Thyroid gland (tissue), 4 donors: ENCODE measurements around the gene NXN. TPM values are rescaled to one million over a fixed set of nuclear protein-coding genes. Genes with fewer than 3 reads are reported as not detected.

Source experiments
- DNase-seq, 2 donors: peaks; one replicate each; pipeline ENCODE4 v3.0.0-alpha.2; 2019
- H3K27ac ChIP-seq, 3 donors: fragments of 200-600 bp; sonication (generic); 1 replicate in 2 of 3; 2 replicates in 1 of 3; pipeline ENCODE4 v1.5.1; 2016 to 2019; ENCODE audit warnings: mild to moderate bottlenecking in 1 of 3, moderate library complexity in 1 of 3
- H3K27me3 ChIP-seq: fragments of 200-600 bp; sonication (generic); one replicate; pipeline ENCODE4 v1.5.1; 2019
- H3K36me3 ChIP-seq, 2 donors: fragments of 200-600 bp; sonication (generic); one replicate each; pipeline ENCODE4 v1.5.1; 2016 to 2019
- H3K4me1 ChIP-seq, 2 donors: fragments of 200-600 bp; sonication (generic); one replicate each; pipeline ENCODE4 v1.5.1; 2017 to 2019
- H3K4me3 ChIP-seq, 3 donors: fragments of 200-600 bp; sonication (generic); replicated peaks in 1 of 3; 1 replicate in 2 of 3; 2 replicates in 1 of 3; pipeline ENCODE4 v1.5.1; 2016; ENCODE audit warnings: mild to moderate bottlenecking in 1 of 3
- H3K9me3 ChIP-seq: fragments of 200-600 bp; sonication (generic); one replicate; pipeline ENCODE4 v1.5.1; 2017
- CTCF ChIP-seq, 6 experiments: fragments of 200-600 bp in 3 of 6; fragments of 450-650 bp in 3 of 6; sonication (generic) in 3 of 6; IDR thresholded peaks; one replicate each; pipeline ENCODE4 v1.5.1; 2016 to 2019; ENCODE audit warnings: antibody characterized with exemption in 6 of 6, mild to moderate bottlenecking in 2 of 6, inconsistent platforms in 1 of 6, moderate library complexity in 1 of 6
- POLR2A ChIP-seq, 2 donors: fragments of 450-650 bp; IDR thresholded peaks; one replicate each; pipeline ENCODE4 v1.6.1; 2017; ENCODE audit warnings: antibody characterized with exemption in 2 of 2, mild to moderate bottlenecking in 2 of 2, moderate library complexity in 1 of 2
- WGBS, 2 donors: methylation state at CpG; one replicate each; pipeline ENCODE4 v1.1.5; 2017; 5-methylcytosine and 5-hydroxymethylcytosine counted together
- intact Hi-C: fragments of 100-400 bp; cut with DNase I; formaldehyde crosslinking; loops from one replicate; pipeline ENCODE4 v1.15.1; 2023
- total RNA-seq, 4 donors: library from RNA; depleted of rRNA; stranded (reverse); fragments of >200 nt; gene quantifications; one replicate each; pipeline ENCODE4 v1.2.3, GENCODE V29; 2016

The NXN gene
- total RNA-seq, 4 donors from 2014 or later = 14.5 to 18.3 (median 17.2) TPM

- no peaks in the 10 kb centered on the region for H3K4me1 ChIP-seq
- no peak overlapping the region for H3K27ac ChIP-seq
- H3K27me3 ChIP-seq = no peaks in the 10 kb centered on the region
- no peaks in the 10 kb centered on the region for H3K36me3 ChIP-seq
- no peaks in the 10 kb centered on the region for H3K9me3 ChIP-seq
- no peak overlapping the region for H3K4me3 ChIP-seq
- DNase-seq = no peak
- TF ChIP-seq POLR2A (IDR thresholded peaks at IDR 0.05) (no peak), CTCF (IDR thresholded peaks at IDR 0.05) (no peak)
- intact Hi-C loops = no loop called here
- 86 to 88% methylated on average over 11 of the region's 11 CpGs for WGBS, 2 donors
Measured at GRCh38 chr17:1018547-1018946, 39.0 kb upstream of the NXN start.

- TF ChIP-seq CTCF (IDR thresholded peaks at IDR 0.05) = no peak
- Histone ChIP-seq H3K27me3 (no peaks in the 10 kb centered on the region), H3K36me3 (peaks cover 10 to 32% of the 10 kb centered on the region in 2 donors), H3K4me3 (no peak overlapping the region), H3K9me3 (no peaks in the 10 kb centered on the region), H3K4me1 (no peaks in the 10 kb centered on the region), H3K27ac (no peak overlapping the region)
- DNase-seq = no peak
- intact Hi-C loops = no loop called here
- 94% methylated on average over 9 of the region's 9 CpGs for WGBS, 2 donors
Measured at GRCh38 chr17:1013729-1014090, 34.1 kb upstream of the NXN start.

- peaks cover 10 to 32% of the 10 kb centered on the region in 2 donors for H3K36me3 ChIP-seq
- WGBS, 2 donors = 78 to 88% methylated on average over 22 to 24 of the region's 30 CpGs
Measured at GRCh38 chr17:1012823-1013728, 33.5 kb upstream of the NXN start.

DNA sequence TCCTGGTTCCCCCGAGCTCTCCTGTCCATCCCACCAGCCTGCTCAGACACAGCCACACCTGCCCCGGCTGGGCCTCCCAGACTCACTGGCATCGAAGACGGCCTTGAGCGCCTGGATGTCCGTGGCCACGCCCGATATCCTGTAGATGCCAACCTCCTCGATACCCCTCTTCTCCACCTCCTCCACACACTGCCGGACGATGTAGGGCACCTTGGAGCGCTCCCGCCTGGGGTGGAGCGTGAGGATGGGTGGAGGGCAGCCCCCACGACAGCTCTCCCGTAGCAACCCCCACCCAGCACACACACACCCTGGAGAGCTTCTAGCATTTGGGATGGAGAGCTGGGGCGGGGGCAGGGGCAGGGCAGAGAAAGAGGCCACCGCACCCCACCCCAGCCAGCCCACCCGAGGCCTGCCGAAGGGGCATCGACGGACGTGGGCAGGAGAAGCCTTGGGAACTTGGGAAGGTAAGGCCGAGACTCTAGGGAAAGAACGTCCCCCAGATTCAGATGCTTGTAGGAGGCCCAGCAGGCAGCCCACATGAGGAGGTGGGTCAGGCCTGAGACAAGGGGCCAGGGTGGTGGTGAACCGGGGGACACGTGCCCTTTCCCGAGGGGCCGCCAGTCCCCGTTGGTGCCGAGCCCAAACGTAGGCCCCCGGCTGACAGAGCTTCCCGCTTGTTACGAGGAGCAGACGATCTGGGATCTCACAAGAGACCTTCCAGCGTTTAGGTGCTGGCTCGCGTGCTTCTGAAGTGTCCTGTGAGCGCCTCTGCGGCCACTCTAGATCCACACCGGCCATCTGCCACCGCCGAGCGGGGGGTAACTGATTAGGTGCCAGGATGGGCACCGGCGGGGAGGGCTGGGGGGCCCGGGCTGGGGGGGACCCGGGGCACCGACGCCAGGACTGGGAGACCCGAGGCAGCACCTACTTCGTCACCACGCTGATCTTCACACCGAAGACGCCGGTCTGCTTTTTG, 32.5 kb upstream of the NXN start:
- Histone ChIP-seq H3K27ac (no peak overlapping the region), H3K36me3 (peaks cover 10 to 32% of the 10 kb centered on the region in 2 donors), H3K4me1 (no peaks in the 10 kb centered on the region), H3K4me3 (no peak overlapping the region), H3K9me3 (no peaks in the 10 kb centered on the region), H3K27me3 (no peaks in the 10 kb centered on the region)
- DNase-seq = no peak
- intact Hi-C loops = no loop called here
- WGBS, 2 donors = 88 to 89% methylated on average over 52 of the region's 57 CpGs
- no peak for TF ChIP-seq CTCF (IDR thresholded peaks at IDR 0.05)

More at GRCh38 chr17:1012823-1013728, 33.5 kb upstream of the NXN start:
- no peaks in the 10 kb centered on the region for H3K27me3 ChIP-seq
- no peak overlapping the region for H3K4me3 ChIP-seq
- no peaks in the 10 kb centered on the region for H3K4me1 ChIP-seq
- DNase-seq = no peak
- no peaks in the 10 kb centered on the region for H3K9me3 ChIP-seq
- H3K27ac ChIP-seq = no peak overlapping the region
- intact Hi-C loops = no loop called here
- no peak for TF ChIP-seq CTCF (IDR thresholded peaks at IDR 0.05)
- no peak for TF ChIP-seq POLR2A (IDR thresholded peaks at IDR 0.05)
